NCI-H2227 (cell line): ENCODE data around the gene INHBC.

Experiments used
- DNase-seq: peaks from one replicate; lab custom pipeline; 2025; ENCODE audit not compliant: unreplicated experiment; lab: John Stamatoyannopoulos, UW

INHBC gene

DNA sequence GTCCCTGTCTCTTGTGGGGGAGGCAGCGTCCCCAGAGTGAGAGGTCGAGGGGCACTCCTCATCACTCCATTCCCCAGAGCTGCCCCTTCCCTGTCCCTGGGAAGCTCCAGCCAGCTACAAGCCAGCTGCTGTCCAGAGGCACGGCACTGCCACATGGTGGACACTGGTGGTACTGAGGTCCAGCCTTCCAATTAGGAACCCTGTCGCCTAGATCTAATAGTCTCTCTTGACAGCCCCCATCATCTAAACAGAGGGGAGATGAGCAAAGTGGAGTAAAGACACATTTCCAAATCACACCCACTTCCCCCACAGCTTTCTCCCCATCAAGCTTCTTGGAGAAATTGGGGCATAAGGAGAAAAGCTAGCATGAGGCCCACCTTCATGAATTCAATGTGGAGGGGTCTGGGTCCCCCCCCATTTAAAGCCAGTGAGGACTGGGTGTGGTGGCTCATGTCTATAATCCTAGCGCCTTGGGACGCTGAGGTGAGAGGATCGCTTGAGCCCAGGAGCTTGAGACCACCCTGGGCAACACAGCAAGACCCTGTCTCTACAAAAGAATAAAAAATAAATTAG is 18.4 kb downstream of the INHBC start:
- peak; percentile 75 for DNase-seq

DNA sequence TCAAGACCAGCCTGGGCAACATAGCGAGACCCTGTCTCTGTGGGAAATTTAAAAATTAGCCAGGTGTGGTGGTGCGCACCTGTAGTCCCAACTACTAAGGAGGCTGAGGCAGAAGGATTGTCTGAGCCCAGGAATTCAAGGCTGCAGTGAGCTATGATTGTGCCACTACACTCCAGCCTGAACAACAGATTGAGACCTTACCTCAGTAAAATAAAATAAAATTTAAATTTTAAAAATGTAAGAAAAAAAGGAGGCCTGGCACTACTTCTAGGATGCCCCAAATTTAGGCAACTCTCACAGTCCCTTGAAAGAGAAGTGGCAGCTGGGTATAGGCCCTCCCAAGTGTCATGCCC is 19.6 kb downstream of the INHBC start:
- no peak for DNase-seq

DNA sequence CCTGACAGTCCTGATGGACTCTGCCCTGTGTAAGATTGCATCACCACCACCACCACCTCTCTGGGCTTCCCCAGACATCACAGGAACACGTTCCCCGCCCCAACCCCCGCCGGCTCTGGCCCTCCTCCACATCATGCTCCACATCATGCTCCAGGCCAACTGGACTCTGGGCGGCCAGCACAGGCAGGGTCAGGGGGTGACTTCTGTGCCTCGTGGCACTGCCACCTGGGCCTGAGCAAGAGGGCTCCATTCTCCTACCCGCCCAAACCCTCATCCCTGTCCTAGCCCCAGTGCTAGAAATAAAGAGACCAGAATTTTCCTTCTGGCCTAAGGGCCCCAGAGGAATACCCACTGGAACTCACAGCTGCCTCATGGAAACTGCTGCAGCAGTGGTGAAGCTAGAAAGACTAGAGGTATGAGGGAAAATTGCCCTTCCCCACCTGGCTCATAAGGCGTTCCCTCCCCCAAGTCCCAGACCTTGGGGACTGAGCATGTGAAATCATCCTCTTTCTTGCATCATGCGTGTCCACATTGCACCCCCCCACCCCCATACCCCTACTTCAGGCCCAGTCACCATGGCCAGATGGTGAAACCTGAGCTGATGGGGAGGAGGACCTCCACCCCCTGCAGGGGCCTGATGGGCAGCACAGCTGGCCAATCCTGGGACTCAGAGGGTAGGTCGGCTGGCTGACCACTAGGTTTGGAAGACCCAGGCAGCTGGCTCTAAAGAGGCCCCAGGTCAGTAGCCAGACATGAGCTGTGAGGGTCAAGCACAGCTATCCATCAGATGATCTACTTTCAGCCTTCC is 20.2 kb downstream of the INHBC start, which contains the start of gene INHBE:
Gene INHBE (plus strand): TSS at position 742 of the 808 bp plus-strand sequence. CDS start 230 bp downstream, outside the sequence.
- DNase-seq: peak; percentile 19

DNA sequence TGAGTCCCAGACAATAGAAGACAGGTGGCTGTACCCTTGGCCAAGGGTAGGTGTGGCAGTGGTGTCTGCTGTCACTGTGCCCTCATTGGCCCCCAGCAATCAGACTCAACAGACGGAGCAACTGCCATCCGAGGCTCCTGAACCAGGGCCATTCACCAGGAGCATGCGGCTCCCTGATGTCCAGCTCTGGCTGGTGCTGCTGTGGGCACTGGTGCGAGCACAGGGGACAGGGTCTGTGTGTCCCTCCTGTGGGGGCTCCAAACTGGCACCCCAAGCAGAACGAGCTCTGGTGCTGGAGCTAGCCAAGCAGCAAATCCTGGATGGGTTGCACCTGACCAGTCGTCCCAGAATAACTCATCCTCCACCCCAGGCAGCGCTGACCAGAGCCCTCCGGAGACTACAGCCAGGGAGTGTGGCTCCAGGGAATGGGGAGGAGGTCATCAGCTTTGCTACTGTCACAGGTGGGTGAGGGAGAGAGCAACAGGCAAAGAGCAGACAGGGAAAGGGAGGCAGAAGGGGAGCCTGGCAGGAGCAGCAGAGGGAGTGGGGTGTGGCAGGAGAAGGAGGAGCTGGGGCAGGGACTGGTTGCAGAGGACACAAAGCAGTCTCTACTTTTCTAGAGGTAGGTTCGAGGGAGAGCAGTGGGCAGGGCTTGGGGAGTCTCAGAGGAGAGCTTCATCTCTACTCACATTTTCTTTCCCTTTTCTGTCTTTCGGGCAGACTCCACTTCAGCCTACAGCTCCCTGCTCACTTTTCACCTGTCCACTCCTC is 21.0 kb downstream of the INHBC start:
- DNase-seq: no peak

DNA sequence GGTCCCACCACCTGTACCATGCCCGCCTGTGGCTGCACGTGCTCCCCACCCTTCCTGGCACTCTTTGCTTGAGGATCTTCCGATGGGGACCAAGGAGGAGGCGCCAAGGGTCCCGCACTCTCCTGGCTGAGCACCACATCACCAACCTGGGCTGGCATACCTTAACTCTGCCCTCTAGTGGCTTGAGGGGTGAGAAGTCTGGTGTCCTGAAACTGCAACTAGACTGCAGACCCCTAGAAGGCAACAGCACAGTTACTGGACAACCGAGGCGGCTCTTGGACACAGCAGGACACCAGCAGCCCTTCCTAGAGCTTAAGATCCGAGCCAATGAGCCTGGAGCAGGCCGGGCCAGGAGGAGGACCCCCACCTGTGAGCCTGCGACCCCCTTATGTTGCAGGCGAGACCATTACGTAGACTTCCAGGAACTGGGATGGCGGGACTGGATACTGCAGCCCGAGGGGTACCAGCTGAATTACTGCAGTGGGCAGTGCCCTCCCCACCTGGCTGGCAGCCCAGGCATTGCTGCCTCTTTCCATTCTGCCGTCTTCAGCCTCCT is 21.6 kb downstream of the INHBC start:
- peak; percentile 57 for DNase-seq

DNA sequence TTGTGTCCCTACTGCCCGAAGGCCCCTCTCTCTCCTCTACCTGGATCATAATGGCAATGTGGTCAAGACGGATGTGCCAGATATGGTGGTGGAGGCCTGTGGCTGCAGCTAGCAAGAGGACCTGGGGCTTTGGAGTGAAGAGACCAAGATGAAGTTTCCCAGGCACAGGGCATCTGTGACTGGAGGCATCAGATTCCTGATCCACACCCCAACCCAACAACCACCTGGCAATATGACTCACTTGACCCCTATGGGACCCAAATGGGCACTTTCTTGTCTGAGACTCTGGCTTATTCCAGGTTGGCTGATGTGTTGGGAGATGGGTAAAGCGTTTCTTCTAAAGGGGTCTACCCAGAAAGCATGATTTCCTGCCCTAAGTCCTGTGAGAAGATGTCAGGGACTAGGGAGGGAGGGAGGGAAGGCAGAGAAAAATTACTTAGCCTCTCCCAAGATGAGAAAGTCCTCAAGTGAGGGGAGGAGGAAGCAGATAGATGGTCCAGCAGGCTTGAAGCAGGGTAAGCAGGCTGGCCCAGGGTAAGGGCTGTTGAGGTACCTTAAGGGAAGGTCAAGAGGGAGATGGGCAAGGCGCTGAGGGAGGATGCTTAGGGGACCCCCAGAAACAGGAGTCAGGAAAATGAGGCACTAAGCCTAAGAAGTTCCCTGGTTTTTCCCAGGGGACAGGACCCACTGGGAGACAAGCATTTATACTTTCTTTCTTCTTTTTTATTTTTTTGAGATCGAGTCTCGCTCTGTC is 22.3 kb downstream of the INHBC start:
- DNase-seq: no peak

DNA sequence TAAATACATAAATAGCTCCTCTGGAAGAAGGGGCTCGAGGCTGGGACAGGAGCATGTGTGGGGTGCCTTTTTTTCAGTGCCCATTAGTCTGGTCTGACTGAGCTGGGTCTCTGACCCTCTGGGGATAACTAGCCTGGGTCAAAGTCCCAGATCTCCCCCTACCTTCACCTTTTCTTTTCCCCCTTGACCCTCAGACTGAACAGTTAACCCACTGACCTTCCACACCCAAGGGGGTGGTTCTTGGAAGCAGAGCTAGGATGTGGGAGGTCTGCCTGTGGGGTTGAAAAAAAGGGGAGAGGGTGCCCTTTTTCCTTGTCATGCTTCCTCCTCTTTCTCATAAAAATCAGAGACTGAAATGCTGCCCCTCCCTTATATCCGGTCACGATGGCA is 24.1 kb downstream of the INHBC start:
- DNase-seq: no peak

DNA sequence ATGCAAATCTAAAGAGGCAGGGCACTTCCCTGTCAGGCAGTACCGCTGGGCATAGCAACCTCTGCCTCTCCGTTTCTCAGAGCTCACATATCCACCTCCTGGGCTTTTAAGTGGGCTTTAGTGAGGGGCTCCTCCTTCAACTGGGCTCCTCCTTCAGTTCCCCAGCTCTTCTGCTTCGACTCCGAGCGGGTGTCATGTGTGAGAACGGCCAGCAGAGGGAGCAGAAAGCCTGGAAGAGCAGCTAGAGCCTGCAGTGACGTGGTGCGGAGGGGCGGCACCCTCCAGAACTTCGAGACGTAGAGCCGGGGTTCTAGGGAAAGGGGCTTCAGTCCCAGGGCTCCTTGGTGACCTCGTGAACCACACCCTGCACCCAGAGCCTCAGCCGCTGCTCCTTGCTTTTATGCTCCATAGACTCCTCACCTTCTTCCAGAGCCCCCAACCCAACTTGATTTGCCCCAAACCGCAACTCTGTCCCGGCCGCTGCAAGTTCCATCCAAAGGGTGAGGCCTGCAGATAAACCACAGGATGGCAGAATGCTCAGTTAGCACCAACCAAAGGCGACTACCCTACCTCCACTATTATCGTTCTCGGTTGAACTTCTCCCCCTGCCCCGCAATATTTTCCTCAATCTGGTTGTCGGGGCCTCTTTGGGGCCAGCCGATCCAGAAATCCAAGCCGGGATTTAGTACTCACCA is 24.6 kb downstream of the INHBC start:
- DNase-seq: peak; percentile 94

DNA sequence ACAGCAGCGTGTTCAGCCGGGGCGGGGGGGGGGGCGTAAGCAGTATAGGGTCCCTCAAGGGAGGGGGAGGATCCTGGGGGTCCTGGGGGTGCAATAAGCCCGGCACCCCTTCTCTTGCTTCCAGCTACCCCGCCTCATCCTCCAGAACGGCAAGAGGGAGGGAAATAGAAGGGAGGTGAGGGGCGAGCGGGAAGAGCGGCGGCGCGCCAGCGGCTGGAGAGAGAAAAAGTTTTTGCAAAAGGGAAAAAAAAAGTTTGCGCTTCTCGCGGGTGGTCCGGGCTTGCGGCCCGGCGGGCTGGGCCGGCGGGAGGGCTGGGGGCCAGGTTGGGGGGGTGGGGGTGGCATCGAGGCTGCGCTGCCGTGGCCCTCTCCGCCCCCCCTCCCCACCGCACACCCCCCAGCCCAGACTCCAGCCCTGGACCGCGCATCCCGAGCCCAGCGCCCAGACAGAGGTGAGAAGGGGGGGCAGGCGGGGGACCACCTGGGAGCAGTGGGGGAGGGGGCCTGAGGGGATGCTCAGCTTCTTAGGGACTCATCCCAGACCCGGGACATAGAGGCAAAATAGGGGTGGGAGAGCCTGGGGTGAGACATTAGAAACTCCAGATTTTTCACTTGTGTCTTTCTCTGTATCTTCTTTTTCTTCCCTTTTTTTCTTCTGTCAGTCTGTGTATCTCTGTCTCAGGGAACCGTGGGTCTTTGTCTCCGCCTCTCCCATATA is 25.3 kb downstream of the INHBC start, which contains the start of gene GLI1:
Gene GLI1 (plus strand): TSS at position 36 of the 718 bp plus-strand sequence. CDS start 3,907 bp downstream, outside the sequence.
- no peak for DNase-seq

DNA sequence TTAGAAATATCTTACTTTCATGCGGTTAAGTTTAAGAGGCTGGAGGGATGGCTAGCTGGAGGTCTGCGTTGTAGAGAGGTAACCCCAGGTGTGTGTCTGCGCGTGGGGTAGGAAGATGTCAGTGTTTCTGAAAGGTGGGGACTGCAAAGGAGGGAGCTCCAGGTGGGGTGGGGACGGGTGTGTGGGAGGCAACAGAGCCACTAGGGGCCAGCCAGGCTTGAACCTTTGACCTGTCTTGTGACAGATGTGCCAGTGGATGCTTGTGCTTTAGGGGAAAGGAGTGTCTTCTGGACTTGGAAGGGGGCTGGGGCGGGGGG is 25.8 kb downstream of the INHBC start:
- DNase-seq: no peak

DNA sequence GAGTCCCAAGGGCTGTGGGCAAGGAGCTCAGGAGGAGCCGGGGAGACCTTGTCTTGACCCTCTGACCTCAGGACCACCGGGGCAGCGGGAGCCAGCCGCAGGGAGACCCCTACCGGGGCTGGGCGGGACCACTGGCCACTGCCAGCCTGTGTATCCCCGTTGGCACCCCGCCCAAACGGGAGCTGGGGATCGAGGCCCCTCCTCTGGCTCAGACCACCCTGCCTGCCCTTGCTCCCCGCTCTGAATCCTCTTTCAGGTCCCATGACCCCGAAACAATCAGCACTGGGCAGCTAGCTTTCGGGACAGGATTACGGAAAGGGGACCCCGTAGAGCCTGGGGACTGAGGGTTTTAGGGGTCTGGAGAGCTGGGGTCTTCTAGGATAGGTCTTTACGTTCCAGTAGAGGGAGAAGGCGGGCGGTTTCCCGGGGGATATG is 26.3 kb downstream of the INHBC start:
- no peak for DNase-seq

DNA sequence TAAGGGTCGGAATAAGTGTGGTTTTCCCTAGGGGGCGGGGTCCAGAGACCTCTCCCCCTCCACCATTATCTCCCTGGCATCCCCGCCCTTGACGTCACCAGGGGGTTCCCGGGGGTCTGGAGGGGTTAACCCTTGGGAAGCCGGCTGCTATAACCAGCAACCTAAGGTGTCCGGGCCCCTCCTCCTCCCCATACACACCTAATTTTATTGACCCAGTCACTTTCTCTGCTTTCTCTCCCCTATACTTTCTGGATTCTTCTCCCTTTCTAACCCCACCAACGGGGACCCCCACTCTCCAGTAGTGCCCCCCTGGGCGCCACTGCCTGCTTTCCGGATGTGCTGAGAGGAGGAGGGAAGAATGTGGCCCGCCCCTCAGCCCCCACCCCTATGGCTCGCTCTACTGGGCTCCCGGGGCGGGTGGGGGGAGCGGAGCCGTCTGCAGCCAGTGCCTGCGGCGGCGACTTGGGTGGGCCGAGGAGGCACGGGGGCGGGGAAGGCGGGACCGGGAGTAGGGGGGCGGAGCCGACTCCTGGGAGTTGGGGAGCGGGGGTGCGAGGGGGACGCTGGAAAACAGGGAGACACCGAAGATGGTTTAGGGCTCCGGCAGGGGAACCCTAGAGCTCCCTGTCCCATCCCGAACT is 26.8 kb downstream of the INHBC start:
- peak; percentile 26 for DNase-seq

DNA sequence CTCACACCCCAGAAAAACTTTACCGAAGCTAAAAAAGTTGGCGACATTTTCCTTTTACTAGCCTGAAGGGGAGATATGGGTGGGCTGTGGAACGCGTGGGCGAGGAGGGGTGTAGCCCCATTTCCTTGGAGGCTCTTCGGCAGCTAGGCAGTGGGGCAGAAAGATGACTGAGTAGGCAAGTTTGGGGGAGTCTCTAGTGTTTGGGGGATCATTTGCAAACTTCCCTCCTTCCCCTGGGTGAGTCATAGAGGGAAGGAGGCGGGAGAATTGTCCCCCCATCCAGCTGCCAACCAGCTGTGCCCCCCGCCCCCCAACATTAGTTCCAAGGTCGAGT is 27.3 kb downstream of the INHBC start:
- DNase-seq: no peak

DNA sequence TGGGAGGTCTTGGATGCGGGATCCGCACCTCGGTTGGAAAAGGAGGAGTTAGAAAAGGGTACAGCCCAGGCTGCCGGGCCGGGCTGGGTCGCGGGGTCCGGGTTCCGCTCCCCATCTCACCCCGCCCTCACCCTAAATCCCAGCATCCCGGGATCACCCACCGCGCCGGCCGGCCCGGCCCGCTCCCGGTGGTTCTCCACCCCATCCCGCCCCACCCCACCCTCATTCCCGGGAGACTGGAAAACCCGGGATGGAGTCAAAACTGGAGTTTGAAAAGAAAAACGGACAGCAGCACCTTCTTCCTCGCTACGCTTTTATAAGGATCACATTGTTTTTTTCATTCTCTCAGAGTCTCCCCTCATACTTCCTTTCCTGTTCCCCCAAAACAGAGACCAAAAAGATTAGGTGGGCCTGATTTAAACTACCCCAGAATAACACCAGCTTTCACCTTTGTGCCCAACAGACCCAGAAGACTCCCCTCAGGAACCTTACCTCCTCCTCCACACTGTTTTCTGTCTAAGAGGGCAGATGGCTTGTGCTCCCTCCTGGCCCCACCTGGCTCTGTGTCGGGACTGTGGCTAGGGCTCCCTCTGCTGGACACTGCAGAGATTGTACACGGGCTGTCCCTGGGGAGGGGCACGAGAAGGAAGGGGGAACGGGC is 27.8 kb downstream of the INHBC start:
- peak; percentile 88 for DNase-seq

DNA sequence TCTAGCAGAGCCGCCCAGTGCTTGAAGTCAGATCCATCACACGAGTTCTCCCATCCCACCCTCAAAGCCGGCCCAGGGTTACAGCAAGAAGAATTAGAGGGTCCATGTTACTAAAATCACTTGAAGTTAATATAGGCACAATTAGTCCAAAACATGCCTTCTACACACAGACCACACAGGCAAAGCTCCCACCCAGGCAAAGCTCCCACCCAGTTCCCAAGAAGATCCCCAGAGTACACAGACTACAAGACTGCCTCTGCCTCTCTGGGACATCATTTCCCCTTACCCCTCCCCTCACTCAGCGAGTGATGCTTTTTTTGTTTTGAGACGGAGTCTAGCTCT is 28.3 kb downstream of the INHBC start:
- DNase-seq: no peak

DNA sequence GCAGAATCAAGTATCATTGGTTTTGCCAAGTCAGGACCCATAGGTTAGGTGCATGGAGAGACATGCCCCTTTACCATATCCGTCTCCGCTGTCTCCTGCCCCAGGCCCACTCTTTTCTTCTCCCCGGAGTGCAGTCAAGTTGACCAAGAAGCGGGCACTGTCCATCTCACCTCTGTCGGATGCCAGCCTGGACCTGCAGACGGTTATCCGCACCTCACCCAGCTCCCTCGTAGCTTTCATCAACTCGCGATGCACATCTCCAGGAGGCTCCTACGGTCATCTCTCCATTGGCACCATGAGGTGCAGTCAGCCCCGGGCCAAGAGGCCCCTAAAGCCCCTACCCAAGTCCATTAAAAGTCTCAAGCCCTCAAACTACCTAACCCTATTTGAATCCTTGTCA is 30.0 kb downstream of the INHBC start:
- no peak for DNase-seq

DNA sequence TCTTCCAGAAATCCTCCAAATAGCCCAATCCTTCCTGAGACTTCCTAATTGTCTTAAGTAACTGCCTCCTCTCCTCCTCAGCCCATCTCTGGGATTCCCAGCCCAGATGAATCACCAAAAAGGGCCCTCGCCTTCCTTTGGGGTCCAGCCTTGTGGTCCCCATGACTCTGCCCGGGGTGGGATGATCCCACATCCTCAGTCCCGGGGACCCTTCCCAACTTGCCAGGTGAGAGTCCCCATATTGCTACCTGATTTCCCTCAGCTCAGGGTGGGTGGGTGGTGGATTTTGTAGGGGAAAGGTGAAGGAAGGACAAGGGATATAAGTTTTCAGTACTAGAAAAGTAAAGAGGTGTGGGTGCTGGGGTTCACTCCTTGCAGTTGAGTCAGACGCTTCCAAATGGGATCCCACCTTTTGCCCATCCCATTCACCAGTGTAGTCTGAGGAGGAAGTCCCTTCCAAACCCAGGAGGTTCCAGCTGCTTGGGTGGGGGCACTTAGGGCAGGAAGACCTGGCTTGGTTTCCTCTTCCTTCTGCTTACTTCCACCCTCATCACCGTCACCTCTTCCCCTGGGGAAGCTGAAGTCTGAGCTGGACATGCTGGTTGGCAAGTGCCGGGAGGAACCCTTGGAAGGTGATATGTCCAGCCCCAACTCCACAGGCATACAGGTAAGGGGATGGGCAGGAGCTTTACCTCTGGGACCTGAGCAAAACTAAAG is 30.6 kb downstream of the INHBC start:
- no peak for DNase-seq

DNA sequence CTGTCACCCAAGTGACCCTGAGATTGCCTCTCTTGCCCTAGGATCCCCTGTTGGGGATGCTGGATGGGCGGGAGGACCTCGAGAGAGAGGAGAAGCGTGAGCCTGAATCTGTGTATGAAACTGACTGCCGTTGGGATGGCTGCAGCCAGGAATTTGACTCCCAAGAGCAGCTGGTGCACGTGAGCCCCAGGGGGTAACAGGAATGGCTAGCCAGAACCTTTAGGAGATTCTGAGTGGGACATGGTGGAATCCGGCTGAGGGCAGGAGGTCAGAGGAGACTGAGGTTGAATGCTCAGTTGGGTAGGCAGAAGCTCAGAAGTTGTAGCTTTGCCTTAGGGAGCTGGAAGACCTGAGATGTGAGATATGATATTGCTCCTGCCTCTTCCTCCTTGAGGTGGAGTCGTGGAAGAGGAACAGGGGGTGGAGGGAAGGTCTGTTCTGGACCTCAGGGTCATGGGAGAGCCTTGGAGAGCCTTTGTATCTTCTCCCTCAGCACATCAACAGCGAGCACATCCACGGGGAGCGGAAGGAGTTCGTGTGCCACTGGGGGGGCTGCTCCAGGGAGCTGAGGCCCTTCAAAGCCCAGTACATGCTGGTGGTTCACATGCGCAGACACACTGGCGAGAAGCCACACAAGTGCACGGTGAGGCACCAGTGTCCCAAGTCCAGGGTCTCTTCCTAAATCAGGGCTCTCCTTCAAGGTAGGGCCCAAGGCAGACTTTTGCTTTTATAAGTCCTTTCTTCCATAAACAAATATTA is 31.3 kb downstream of the INHBC start:
- DNase-seq: no peak
